H1 (cell line): Measurements from ENCODE around the gene SUMF1. TPM values are rescaled to one million over a fixed set of nuclear protein-coding genes. Genes with fewer than 3 reads are reported as not detected.

Experiments used
- CTCF ChIA-PET: fragments of 300-600 bp; sonication (Branson Sonifier 250); formaldehyde crosslinking; loops from one replicate; lab custom pipeline; 2021; ENCODE audit not compliant: partially characterized antibody; lab: Charles Lee
- POLR2A ChIA-PET: fragments of 300-600 bp; sonication (Branson Sonifier 250); formaldehyde crosslinking; loops from one replicate; lab custom pipeline; 2021; ENCODE audit warnings: inconsistent platforms; ENCODE audit not compliant: partially characterized antibody; lab: Charles Lee
- DNase-seq, 2 experiments: peaks; one replicate each; pipeline versions ENCODE4 v3.0.0 to v3.0.0-alpha.2; 2010 to 2022; ENCODE audit warnings: low spot score in 2 of 2, low read depth in 1 of 2, mixed read lengths in 1 of 2
- FAIRE-seq: peaks from 2 replicates; lab custom pipeline; 2011; peaks lifted over from hg19 to GRCh38; lab: Jason Lieb, UNC
- H2AFZ ChIP-seq: 2 replicates; pipeline ENCODE4 v1.8.1; 2012; ENCODE audit warnings: low read length, inconsistent platforms
- H2AK5ac ChIP-seq: 2 replicates; pipeline ENCODE4 v1.6.1; 2013; ENCODE audit warnings: low read depth, low read length
- H2BK120ac ChIP-seq: replicated peaks from 2 replicates; pipeline ENCODE3; 2013; ENCODE audit warnings: low read depth, low read length, inconsistent platforms
- H2BK12ac ChIP-seq: 2 replicates; pipeline ENCODE4 v1.6.1; 2013; ENCODE audit warnings: low read depth, low read length
- H2BK15ac ChIP-seq: 2 replicates; pipeline ENCODE4 v1.6.1; 2013; ENCODE audit warnings: low read length
- H2BK20ac ChIP-seq: 2 replicates; pipeline ENCODE4 v1.6.1; 2013; ENCODE audit warnings: low read length
- H2BK5ac ChIP-seq: 2 replicates; pipeline ENCODE4 v1.6.1; 2013; ENCODE audit warnings: low read depth, low read length
- H3K14ac ChIP-seq: 2 replicates; pipeline ENCODE4 v1.6.1; 2013; ENCODE audit warnings: inconsistent platforms; ENCODE audit not compliant: insufficient read length
- H3K18ac ChIP-seq: 2 replicates; pipeline ENCODE4 v1.6.1; 2013; ENCODE audit warnings: low read length; ENCODE audit errors: extremely low read depth
- H3K23ac ChIP-seq: 2 replicates; pipeline ENCODE4 v1.6.1; 2013; ENCODE audit warnings: inconsistent platforms; ENCODE audit not compliant: insufficient read length
- H3K23me2 ChIP-seq: 2 replicates; pipeline ENCODE4 v1.6.1; 2013; ENCODE audit warnings: low read depth, low read length
- H3K27ac ChIP-seq: 2 replicates; pipeline ENCODE4 v1.6.1; 2011; ENCODE audit warnings: low read depth, low read length, inconsistent platforms
- H3K27me3 ChIP-seq, 4 experiments: replicated peaks in 1 of 4; 1 replicate in 1 of 4; 2 replicates in 3 of 4; pipeline versions ENCODE4 v1.6.1 to v1.8.1; 2011 to 2013; ENCODE audit warnings: low read length in 3 of 4, mild to moderate bottlenecking in 3 of 4, inconsistent platforms in 2 of 4, mixed read lengths in 2 of 4, moderate library complexity in 1 of 4; ENCODE audit not compliant: control insufficient read depth in 3 of 4, insufficient read depth in 3 of 4; ENCODE audit errors: extremely low read depth in 1 of 4
- H3K36me3 ChIP-seq, 4 experiments: 2 replicates each; pipeline versions ENCODE4 v1.6.1 to v1.8.1; 2011 to 2013; ENCODE audit warnings: mild to moderate bottlenecking in 4 of 4, low read length in 3 of 4, moderate library complexity in 2 of 4, control low read depth in 1 of 4, inconsistent platforms in 1 of 4; ENCODE audit not compliant: insufficient read depth in 4 of 4, control insufficient read depth in 2 of 4
- H3K4ac ChIP-seq: replicated peaks from 2 replicates; pipeline ENCODE3; 2013; ENCODE audit warnings: low read length, low read depth, mixed read lengths, inconsistent platforms; ENCODE audit not compliant: insufficient read length
- H3K4me1 ChIP-seq, 4 experiments: replicated peaks in 1 of 4; 1 replicate in 1 of 4; 2 replicates in 3 of 4; pipeline versions ENCODE4 v1.6.1 to v1.8.1; 2011 to 2013; ENCODE audit warnings: low read length in 3 of 4, inconsistent platforms in 2 of 4, mixed read lengths in 1 of 4; ENCODE audit not compliant: insufficient read depth in 4 of 4, control insufficient read depth in 3 of 4
- H3K4me2 ChIP-seq, 2 experiments: 2 replicates each; pipeline versions ENCODE4 v1.6.1 to v1.8.1; 2011 to 2013; ENCODE audit warnings: low read depth in 2 of 2, low read length in 2 of 2, control low read depth in 1 of 2, inconsistent platforms in 1 of 2, mild to moderate bottlenecking in 1 of 2; ENCODE audit not compliant: insufficient read depth in 1 of 2
- H3K4me3 ChIP-seq, 4 experiments: fragments of 200-600, 300-600 bp in 1 of 4; sonication (generic), shearing (Covaris generic), sonication (Bioruptor Twin) in 1 of 4; 2 replicates each; pipeline versions ENCODE4 v1.5.1 to v1.8.1; 2011 to 2016; ENCODE audit warnings: low read length in 4 of 4, low read depth in 3 of 4, control low read depth in 2 of 4, inconsistent platforms in 2 of 4, mild to moderate bottlenecking in 2 of 4, mixed read lengths in 1 of 4, moderate library complexity in 1 of 4; ENCODE audit not compliant: insufficient read depth in 2 of 4; ENCODE audit errors: extremely low read depth in 1 of 4
- H3K56ac ChIP-seq: replicated peaks from 2 replicates; pipeline ENCODE3; 2013; ENCODE audit warnings: low read depth, mild to moderate bottlenecking, mixed read lengths, low read length, inconsistent platforms; ENCODE audit not compliant: insufficient read length
- H3K79me1 ChIP-seq: 2 replicates; pipeline ENCODE4 v1.6.1; 2013; ENCODE audit warnings: low read depth, low read length, control low read depth
- H3K79me2 ChIP-seq, 2 experiments: 2 replicates each; pipeline versions ENCODE4 v1.6.1 to v1.8.1; 2012 to 2013; ENCODE audit warnings: low read length in 2 of 2, mild to moderate bottlenecking in 2 of 2, inconsistent platforms in 1 of 2; ENCODE audit not compliant: insufficient read depth in 2 of 2, control insufficient read depth in 1 of 2
- H3K9ac ChIP-seq, 4 experiments: replicated peaks in 1 of 4; 1 replicate in 1 of 4; 2 replicates in 3 of 4; pipeline versions ENCODE4 v1.6.1 to v1.8.1; 2011 to 2013; ENCODE audit warnings: low read depth in 3 of 4, low read length in 3 of 4, control low read depth in 2 of 4, mild to moderate bottlenecking in 2 of 4, moderate library complexity in 2 of 4, inconsistent platforms in 1 of 4; ENCODE audit errors: extremely low read depth in 1 of 4
- H3K9me3 ChIP-seq, 2 experiments: 2 replicates each; pipeline versions ENCODE4 v1.6.1 to v1.8.1; 2012 to 2013; ENCODE audit warnings: mild to moderate bottlenecking in 2 of 2, moderate library complexity in 2 of 2, control low read depth in 1 of 2, inconsistent platforms in 1 of 2, low read depth in 1 of 2, low read length in 1 of 2, mixed read lengths in 1 of 2; ENCODE audit not compliant: insufficient read depth in 2 of 2
- H4K20me1 ChIP-seq, 2 experiments: replicated peaks in 1 of 2; 2 replicates each; pipeline versions ENCODE3 to v1.8.1; 2011 to 2013; ENCODE audit warnings: inconsistent platforms in 2 of 2, low read length in 2 of 2, mild to moderate bottlenecking in 1 of 2; ENCODE audit not compliant: insufficient read depth in 2 of 2, control insufficient read depth in 1 of 2
- H4K5ac ChIP-seq: 2 replicates; pipeline ENCODE4 v1.6.1; 2013; ENCODE audit warnings: low read length, low read depth, mixed read lengths, inconsistent platforms; ENCODE audit not compliant: insufficient read length
- H4K8ac ChIP-seq: 2 replicates; pipeline ENCODE4 v1.8.0; 2013; ENCODE audit warnings: mild to moderate bottlenecking, moderate library complexity, low read length, inconsistent platforms; ENCODE audit not compliant: insufficient read depth; ENCODE audit errors: extremely low read depth
- H4K91ac ChIP-seq: replicated peaks from 2 replicates; pipeline ENCODE3; 2013; ENCODE audit warnings: low read length, mixed read lengths, inconsistent platforms; ENCODE audit not compliant: insufficient read length
- CEBPB ChIP-seq: IDR thresholded peaks from 2 replicates; pipeline ENCODE4 v1.6.1; 2012; ENCODE audit warnings: low read depth, low read length
- CTBP2 ChIP-seq: IDR thresholded peaks from 2 replicates; pipeline ENCODE4 v1.7.0; 2011; ENCODE audit warnings: borderline replicate concordance, mild to moderate bottlenecking, moderate library complexity, mixed read lengths, low read length; ENCODE audit not compliant: insufficient read depth, insufficient read length
- KDM1A ChIP-seq: fragments of 200-600, 300-600 bp; sonication (generic); IDR thresholded peaks from 2 replicates; pipeline ENCODE4 v1.7.1; 2016; ENCODE audit warnings: mild to moderate bottlenecking, low read length, borderline replicate concordance
- NANOG ChIP-seq: IDR thresholded peaks from 2 replicates; pipeline ENCODE4 v1.6.1; 2011; ENCODE audit warnings: low read length, low read depth, mild to moderate bottlenecking, inconsistent platforms; ENCODE audit not compliant: insufficient read depth, poor library complexity, severe bottlenecking
- SAP30 ChIP-seq: fragments of 300-600 bp; sonication (generic); IDR thresholded peaks from 2 replicates; pipeline ENCODE4 v1.7.1; 2012; ENCODE audit warnings: low read length, moderate library complexity, mild to moderate bottlenecking, inconsistent platforms; ENCODE audit not compliant: insufficient read depth, insufficient replicate concordance
- YY1 ChIP-seq: IDR thresholded peaks from 2 replicates; pipeline ENCODE4 v1.6.1; 2011; ENCODE audit warnings: low read depth, mild to moderate bottlenecking, low read length
- WGBS, 2 experiments: shearing (Covaris generic) in 1 of 2; methylation state at CpG; one replicate each; pipeline versions ENCODE4 v1.1.6 to v1.1.7; 2013 to 2015; ENCODE audit warnings: low lambda C conversion rate in 2 of 2, mixed read lengths in 2 of 2, inconsistent platforms in 1 of 2, low coverage in 1 of 2, missing lambda C conversion rate in 1 of 2; ENCODE audit not compliant: insufficient replicate concordance in 2 of 2, insufficient coverage in 1 of 2, insufficient read length in 1 of 2; ENCODE audit errors: extremely low coverage in 1 of 2, missing lambda C conversion rate in 1 of 2; 5-methylcytosine and 5-hydroxymethylcytosine counted together
- polyA plus RNA-seq, 7 experiments: library from polyadenylated mRNA; depleted of rRNA in 3 of 7; stranded (reverse) in 5 of 7; unstranded in 2 of 7; fragments of >200 nt in 5 of 7; fragments of 200-250 nt in 2 of 7; gene quantifications; 1 replicate in 5 of 7; 2 replicates in 1 of 7; 4 replicates in 1 of 7; pipeline versions ENCODE4 v1.2.1 to v1.2.3, GENCODE V29; 2011 to 2013; ENCODE audit warnings: missing spikeins in 2 of 7, mixed read lengths in 2 of 7
- total RNA-seq: library from RNA; stranded (reverse); fragmentation: NEBNext Ultra II Directional; extraction: Animal tissue kit (Norgen Biotek cat#: 25700); gene quantifications from 2 replicates; pipeline ENCODE4 v1.2.1, GENCODE V29; 2021
- TF ChIP-seq, protein P1 (sequence below): IDR thresholded peaks from 2 replicates; pipeline ENCODE4 v1.6.1; 2011; ENCODE audit warnings: low read depth, mild to moderate bottlenecking, low read length; ENCODE audit not compliant: insufficient read depth

The SUMF1 gene
- total and polyA plus RNA-seq, 2 of the 8 experiments (the other 6 are each of a cell fraction or from before 2014, with no cell fraction given) = 12.5 to 15.0 TPM

DNA sequence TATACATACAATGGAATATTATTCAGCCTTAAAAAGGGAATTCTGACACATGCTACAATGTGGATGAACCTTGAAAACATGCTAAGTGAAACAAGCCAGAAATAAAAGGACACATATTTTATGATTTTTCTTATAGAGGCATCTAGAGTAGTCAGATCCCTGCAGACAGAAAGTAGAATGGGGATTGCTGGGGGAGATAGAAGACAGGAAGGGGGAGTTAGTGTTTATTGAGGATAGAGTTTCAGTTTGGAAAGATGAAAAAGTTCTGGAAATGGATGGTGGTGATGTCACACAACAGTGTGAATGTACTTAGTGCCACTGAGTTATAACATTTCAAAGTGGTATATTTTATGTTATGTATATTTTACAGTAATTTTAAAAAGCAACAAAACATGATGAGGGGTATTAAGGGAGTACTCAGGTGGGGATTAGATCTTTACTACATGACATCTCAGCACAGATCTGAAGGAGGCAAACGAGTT is 30.8 kb upstream of the SUMF1 start:
- no peak overlapping the region for H2BK120ac ChIP-seq
- H3K18ac ChIP-seq = no peak overlapping the region
- no peaks in the 10 kb centered on the region for H3K79me1 ChIP-seq
- no peak overlapping the region for H3K4ac ChIP-seq
- DNase-seq (no peak), FAIRE-seq (no peak)
- no peak overlapping the region for H2BK12ac ChIP-seq
- no peak overlapping the region for H2BK20ac ChIP-seq
- H3K36me3 ChIP-seq = no peaks in the 10 kb centered on the region
- no peaks in the 10 kb centered on the region; the same call in 1 of the 2 replicates for H3K23me2 ChIP-seq
- ChIA-PET POLR2A (no interaction called here), CTCF (no interaction called here)
- H3K4me2 ChIP-seq = no peak overlapping the region
- no peak overlapping the region for H3K56ac ChIP-seq
- H3K4me1 ChIP-seq = no peaks in the 10 kb centered on the region; a peak in 1 of 7 replicates
- peaks cover 0 to 11% (median 3%) of the 10 kb centered on the region in 4 experiments; a peak in 4 of 7 replicates for H3K27me3 ChIP-seq
- peaks cover 0 to 1% of the 10 kb centered on the region in 2 experiments for H4K20me1 ChIP-seq
- WGBS, 2 experiments = 77% methylated on average over 1 of the region's 1 CpG; no CpG with 5 or more reads in 1 of the 2 experiments
- H3K14ac ChIP-seq = no peak overlapping the region
- no peak overlapping the region for H3K9ac ChIP-seq
- H3K23ac ChIP-seq = no peak overlapping the region
- no peak overlapping the region for H2AK5ac ChIP-seq
- H2BK15ac ChIP-seq = no peak overlapping the region
- no peak overlapping the region for H4K5ac ChIP-seq
- no peak overlapping the region for H2BK5ac ChIP-seq
- no peak overlapping the region for H4K8ac ChIP-seq
- no peak overlapping the region for H2AFZ ChIP-seq
- no peaks in the 10 kb centered on the region for H3K79me2 ChIP-seq
- no peak overlapping the region for H3K27ac ChIP-seq
- TF ChIP-seq KDM1A (no peak), SAP30 (no peak), CEBPB (no peak), YY1 (no peak), CTBP2 (no peak), NANOG (no peak)
- TF ChIP-seq, protein P1, sequence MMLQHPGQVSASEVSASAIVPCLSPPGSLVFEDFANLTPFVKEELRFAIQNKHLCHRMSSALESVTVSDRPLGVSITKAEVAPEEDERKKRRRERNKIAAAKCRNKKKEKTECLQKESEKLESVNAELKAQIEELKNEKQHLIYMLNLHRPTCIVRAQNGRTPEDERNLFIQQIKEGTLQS = no peak
- H3K4me3 ChIP-seq = no peak overlapping the region
- H3K9me3 ChIP-seq = no peaks in the 10 kb centered on the region
- H4K91ac ChIP-seq = no peak overlapping the region
